ENCODE results near the gene ADAT3. TPM values are rescaled to one million over a fixed set of nuclear protein-coding genes. Genes with fewer than 3 reads are reported as not detected.
A peak's percentile ranks its signal among the peaks of the same experiment; 100 is the strongest.

Gene ADAT3
- total RNA-seq, 3 donors from 2014 or later (not counting 1 experiment from before 2014, with no cell fraction given) = 13.0 to 20.9 (median 13.1) TPM

DNA sequence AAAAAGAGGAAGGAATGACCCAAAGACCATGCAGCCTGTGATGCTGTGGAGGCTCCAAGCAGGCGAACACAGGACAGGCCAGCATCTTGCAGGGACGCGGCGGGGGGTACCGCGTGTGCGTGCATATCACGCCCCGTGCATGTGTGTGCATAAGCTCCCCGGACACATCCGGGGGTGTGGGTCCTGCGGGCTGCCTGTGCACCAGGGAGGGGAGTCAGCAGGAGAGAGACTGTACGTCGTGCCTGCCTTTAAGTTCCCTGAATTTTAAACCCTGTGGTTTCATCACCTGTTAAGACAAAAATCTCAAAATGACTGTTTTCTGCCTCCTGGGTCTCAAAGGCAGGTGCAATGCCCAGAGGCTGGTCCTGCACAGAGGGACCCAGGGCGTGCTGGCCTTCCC lies 16.6 kb downstream of the ADAT3 start:
- Mint-ChIP-seq H3K27ac (no peak overlapping the region), H3K4me3 (no peak overlapping the region), H3K4me1 (no peaks in the 10 kb centered on the region), H3K9me3 (no peaks in the 10 kb centered on the region), H3K27me3 (ENCODE audit: low read depth in 2 of 2) (no peaks in the 10 kb centered on the region), H3K36me3 (no peaks in the 10 kb centered on the region)
- Histone ChIP-seq H3K9me3 (ENCODE audit: control insufficient read depth, insufficient read depth, low read length) (no peaks in the 10 kb centered on the region), H3K4me1 (ENCODE audit: control insufficient read depth, insufficient read depth, low read length) (peaks cover 6% of the 10 kb centered on the region), H3K4me3 (ENCODE audit: low read length) (no peak overlapping the region), H3K27ac (ENCODE audit: low read length) (no peak overlapping the region), H3K36me3 (ENCODE audit: control insufficient read depth, insufficient read depth, low read length) (peaks cover 26% of the 10 kb centered on the region), H3K27me3 (ENCODE audit: control insufficient read depth, insufficient read depth, low read length) (no peaks in the 10 kb centered on the region)
- DNase-seq = no peak
- WGBS (ENCODE audit: insufficient coverage) = 84% methylated on average over 15 of the region's 15 CpGs
- intact Hi-C loops (cut with micrococcal nuclease) = no loop called here
- TF ChIP-seq, protein P1, sequence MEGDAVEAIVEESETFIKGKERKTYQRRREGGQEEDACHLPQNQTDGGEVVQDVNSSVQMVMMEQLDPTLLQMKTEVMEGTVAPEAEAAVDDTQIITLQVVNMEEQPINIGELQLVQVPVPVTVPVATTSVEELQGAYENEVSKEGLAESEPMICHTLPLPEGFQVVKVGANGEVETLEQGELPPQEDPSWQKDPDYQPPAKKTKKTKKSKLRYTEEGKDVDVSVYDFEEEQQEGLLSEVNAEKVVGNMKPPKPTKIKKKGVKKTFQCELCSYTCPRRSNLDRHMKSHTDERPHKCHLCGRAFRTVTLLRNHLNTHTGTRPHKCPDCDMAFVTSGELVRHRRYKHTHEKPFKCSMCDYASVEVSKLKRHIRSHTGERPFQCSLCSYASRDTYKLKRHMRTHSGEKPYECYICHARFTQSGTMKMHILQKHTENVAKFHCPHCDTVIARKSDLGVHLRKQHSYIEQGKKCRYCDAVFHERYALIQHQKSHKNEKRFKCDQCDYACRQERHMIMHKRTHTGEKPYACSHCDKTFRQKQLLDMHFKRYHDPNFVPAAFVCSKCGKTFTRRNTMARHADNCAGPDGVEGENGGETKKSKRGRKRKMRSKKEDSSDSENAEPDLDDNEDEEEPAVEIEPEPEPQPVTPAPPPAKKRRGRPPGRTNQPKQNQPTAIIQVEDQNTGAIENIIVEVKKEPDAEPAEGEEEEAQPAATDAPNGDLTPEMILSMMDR (IDR thresholded peaks at IDR 0.05) = no peak
- ATAC-seq = no peak

DNA sequence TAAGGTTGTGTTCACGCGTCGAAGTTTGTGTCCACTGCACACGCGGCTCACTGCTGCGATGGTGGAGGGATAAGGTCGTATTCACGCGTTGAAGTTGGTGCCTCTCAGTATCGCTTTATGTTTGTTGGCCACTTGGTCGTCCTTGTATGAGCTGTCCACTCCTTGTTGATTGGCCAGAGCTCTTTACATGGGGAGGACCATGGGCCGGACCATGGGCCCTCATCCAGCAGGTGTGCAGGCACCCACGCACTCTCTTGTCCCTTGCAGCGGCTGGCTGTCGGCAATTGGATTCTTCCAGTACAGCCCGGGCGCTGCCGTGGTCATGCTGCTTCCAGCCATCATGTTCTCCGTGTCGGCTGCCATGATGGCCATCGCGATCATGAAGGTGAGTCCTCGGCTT lies 17.6 kb downstream of the ADAT3 start:
- 94% methylated on average over 23 of the region's 23 CpGs for WGBS (ENCODE audit: insufficient coverage)
- TF ChIP-seq, protein P1 (IDR thresholded peaks at IDR 0.05) = no peak
- Mint-ChIP-seq H3K36me3 (no peaks in the 10 kb centered on the region), H3K27me3 (ENCODE audit: low read depth in 2 of 2) (no peaks in the 10 kb centered on the region), H3K4me3 (no peak overlapping the region), H3K27ac (no peak overlapping the region), H3K9me3 (no peaks in the 10 kb centered on the region), H3K4me1 (peaks cover 5 to 6% of the 10 kb centered on the region in 2 donors)
- Histone ChIP-seq H3K36me3 (ENCODE audit: control insufficient read depth, insufficient read depth, low read length) (peaks cover 24% of the 10 kb centered on the region), H3K27me3 (ENCODE audit: control insufficient read depth, insufficient read depth, low read length) (no peaks in the 10 kb centered on the region), H3K4me3 (ENCODE audit: low read length) (no peak overlapping the region), H3K4me1 (ENCODE audit: control insufficient read depth, insufficient read depth, low read length) (peaks cover 15% of the 10 kb centered on the region), H3K27ac (ENCODE audit: low read length) (no peak overlapping the region), H3K9me3 (ENCODE audit: control insufficient read depth, insufficient read depth, low read length) (no peaks in the 10 kb centered on the region)
- ATAC-seq (no peak), DNase-seq (no peak)
- intact Hi-C loops (cut with micrococcal nuclease) = no loop called here

DNA sequence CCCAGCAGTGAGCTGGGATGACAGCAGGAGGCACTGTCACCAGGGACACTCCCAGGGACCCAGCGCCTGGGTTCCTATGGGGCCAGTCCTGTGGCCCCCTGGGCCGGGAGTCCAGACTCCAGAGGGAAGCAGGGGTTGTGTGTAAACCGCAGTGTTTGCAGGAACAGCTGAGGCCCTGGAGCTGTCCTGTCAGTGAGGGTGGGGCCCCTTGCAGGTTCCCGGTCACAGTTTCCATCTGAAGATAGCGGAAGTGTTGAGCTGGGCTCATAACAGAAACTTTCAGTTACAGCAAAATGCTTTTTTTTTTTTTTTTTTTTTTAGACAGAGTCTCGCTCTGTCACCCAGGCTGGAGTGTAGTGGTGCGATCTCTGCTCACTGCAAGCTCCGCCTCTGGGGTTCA lies 18.1 kb downstream of the ADAT3 start:
- H3K27me3 ChIP-seq (ENCODE audit: control insufficient read depth, insufficient read depth, low read length) = no peaks in the 10 kb centered on the region
- DNase-seq = peak in 1 of 2 donors; percentile 46
- peaks cover 16% of the 10 kb centered on the region for H3K4me1 ChIP-seq (ENCODE audit: control insufficient read depth, insufficient read depth, low read length)
- Mint-ChIP-seq H3K27me3 (ENCODE audit: low read depth in 2 of 2) (no peaks in the 10 kb centered on the region), H3K27ac (no peak overlapping the region), H3K9me3 (no peaks in the 10 kb centered on the region), H3K4me1 (peaks cover 9 to 10% of the 10 kb centered on the region in 2 donors), H3K4me3 (no peak overlapping the region), H3K36me3 (no peaks in the 10 kb centered on the region)
- peak in 1 of 3 donors; percentile 9 for ATAC-seq
- intact Hi-C loops (cut with micrococcal nuclease) = no loop called here
- WGBS (ENCODE audit: insufficient coverage) = 68% methylated on average over 8 of the region's 8 CpGs
- no peak overlapping the region for H3K27ac ChIP-seq (ENCODE audit: low read length)
- H3K36me3 ChIP-seq (ENCODE audit: control insufficient read depth, insufficient read depth, low read length) = peaks cover 22% of the 10 kb centered on the region
- TF ChIP-seq, protein P1 (IDR thresholded peaks at IDR 0.05) = no peak
- no peaks in the 10 kb centered on the region for H3K9me3 ChIP-seq (ENCODE audit: control insufficient read depth, insufficient read depth, low read length)
- no peak overlapping the region for H3K4me3 ChIP-seq (ENCODE audit: low read length)

- peaks cover 23% of the 10 kb centered on the region for H3K4me1 ChIP-seq (ENCODE audit: control insufficient read depth, insufficient read depth, low read length)
- no peak for DNase-seq
- Mint-ChIP-seq H3K4me1 (peaks cover 9 to 13% of the 10 kb centered on the region in 2 donors), H3K27ac (no peak overlapping the region), H3K27me3 (ENCODE audit: low read depth in 2 of 2) (no peaks in the 10 kb centered on the region), H3K36me3 (no peaks in the 10 kb centered on the region), H3K9me3 (no peaks in the 10 kb centered on the region), H3K4me3 (no peak overlapping the region)
- H3K27ac ChIP-seq (ENCODE audit: low read length) = no peak overlapping the region
- peaks cover 15% of the 10 kb centered on the region for H3K36me3 ChIP-seq (ENCODE audit: control insufficient read depth, insufficient read depth, low read length)
- H3K27me3 ChIP-seq (ENCODE audit: control insufficient read depth, insufficient read depth, low read length) = no peaks in the 10 kb centered on the region
- WGBS (ENCODE audit: insufficient coverage) = 97% methylated on average over 35 of the region's 35 CpGs
- no peaks in the 10 kb centered on the region for H3K9me3 ChIP-seq (ENCODE audit: control insufficient read depth, insufficient read depth, low read length)
- no peak overlapping the region for H3K4me3 ChIP-seq (ENCODE audit: low read length)
- intact Hi-C loops (cut with micrococcal nuclease) = no loop called here
- ATAC-seq = no peak
- TF ChIP-seq, protein P1 (IDR thresholded peaks at IDR 0.05) = no peak
Measured at GRCh38 chr19:1924320-1924961, 19.2 kb downstream of the ADAT3 start.
